ENCODE data around the gene PAX4.

GRCh38 chr7:127653396-127653795 is 35.5 kb upstream of the PAX4 start:
- TF ChIP-seq, protein P1, sequence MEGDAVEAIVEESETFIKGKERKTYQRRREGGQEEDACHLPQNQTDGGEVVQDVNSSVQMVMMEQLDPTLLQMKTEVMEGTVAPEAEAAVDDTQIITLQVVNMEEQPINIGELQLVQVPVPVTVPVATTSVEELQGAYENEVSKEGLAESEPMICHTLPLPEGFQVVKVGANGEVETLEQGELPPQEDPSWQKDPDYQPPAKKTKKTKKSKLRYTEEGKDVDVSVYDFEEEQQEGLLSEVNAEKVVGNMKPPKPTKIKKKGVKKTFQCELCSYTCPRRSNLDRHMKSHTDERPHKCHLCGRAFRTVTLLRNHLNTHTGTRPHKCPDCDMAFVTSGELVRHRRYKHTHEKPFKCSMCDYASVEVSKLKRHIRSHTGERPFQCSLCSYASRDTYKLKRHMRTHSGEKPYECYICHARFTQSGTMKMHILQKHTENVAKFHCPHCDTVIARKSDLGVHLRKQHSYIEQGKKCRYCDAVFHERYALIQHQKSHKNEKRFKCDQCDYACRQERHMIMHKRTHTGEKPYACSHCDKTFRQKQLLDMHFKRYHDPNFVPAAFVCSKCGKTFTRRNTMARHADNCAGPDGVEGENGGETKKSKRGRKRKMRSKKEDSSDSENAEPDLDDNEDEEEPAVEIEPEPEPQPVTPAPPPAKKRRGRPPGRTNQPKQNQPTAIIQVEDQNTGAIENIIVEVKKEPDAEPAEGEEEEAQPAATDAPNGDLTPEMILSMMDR (IDR thresholded peaks at IDR 0.05; ENCODE audit: poor library complexity, severe bottlenecking) = no peak
- TF ChIP-seq EZH2 (IDR thresholded peaks at IDR 0.05; ENCODE audit: borderline replicate concordance, insufficient read depth, low read length, poor library complexity, severe bottlenecking) = no peak
- no peak for TF ChIP-seq TAF1 (IDR thresholded peaks at IDR 0.05; ENCODE audit: low read depth)
- no peak for TF ChIP-seq EP300 (conservative IDR thresholded peaks at IDR 0.05; ENCODE audit: poor library complexity, severe bottlenecking)
- no peak for TF ChIP-seq RAD21 (conservative IDR thresholded peaks at IDR 0.05)
- no peak for TF ChIP-seq POLR2AphosphoS5 (IDR thresholded peaks at IDR 0.05)

Data from neural cell (in vitro differentiated cells).